GM12891 (cell line): ENCODE data around the gene FGGY.

Experiments
- POLR2A ChIP-seq: IDR thresholded peaks from 2 replicates; pipeline ENCODE4 v1.6.1; 2011; ENCODE audit warnings: low read depth, low read length, control low read depth
- POLR2AphosphoS5 ChIP-seq: IDR thresholded peaks from 2 replicates; pipeline ENCODE4 v1.6.1; 2011; ENCODE audit warnings: low read depth, low read length, control low read depth
- SPI1 ChIP-seq: IDR thresholded peaks from 2 replicates; pipeline ENCODE4 v1.6.1; 2011; ENCODE audit warnings: low read depth, low read length, control low read depth
- TAF1 ChIP-seq: IDR thresholded peaks from 2 replicates; pipeline ENCODE4 v1.6.1; 2011; ENCODE audit warnings: low read depth, low read length, control low read depth

GRCh38 chr1:59528900-59529299 is 232.0 kb downstream of the FGGY start:
- TF ChIP-seq TAF1 (no peak), SPI1 (no peak), POLR2A (no peak), POLR2AphosphoS5 (no peak)
